Endodermal cell (in vitro differentiated cells): ENCODE data around the gene VWA8. TPM values are rescaled to one million over a fixed set of nuclear protein-coding genes. Genes with fewer than 3 reads are reported as not detected.

Experiments used
- DNase-seq: peaks from one replicate; pipeline ENCODE4 v3.0.0-alpha.2; 2017
- H3K27ac ChIP-seq: 2 replicates; pipeline ENCODE4 v1.5.1; 2013; ENCODE audit warnings: mild to moderate bottlenecking, low read depth, low read length, moderate library complexity
- H3K27me3 ChIP-seq: 2 replicates; pipeline ENCODE4 v1.6.1; 2013; ENCODE audit warnings: mild to moderate bottlenecking, low read length, moderate library complexity; ENCODE audit not compliant: insufficient read depth, control insufficient read depth, poor library complexity, severe bottlenecking
- H3K36me3 ChIP-seq: 2 replicates; pipeline ENCODE4 v1.7.0; 2013; ENCODE audit warnings: mild to moderate bottlenecking, low read length, moderate library complexity; ENCODE audit not compliant: control insufficient read depth, insufficient read depth
- H3K4me1 ChIP-seq: one replicate; pipeline ENCODE4 v1.7.0; 2013; ENCODE audit warnings: low read length; ENCODE audit not compliant: control insufficient read depth, insufficient read depth
- H3K4me3 ChIP-seq: 2 replicates; pipeline ENCODE4 v1.5.1; 2013; ENCODE audit warnings: mild to moderate bottlenecking, low read length, moderate library complexity
- H3K9ac ChIP-seq: 2 replicates; pipeline ENCODE4 v1.6.1; 2013; ENCODE audit warnings: mild to moderate bottlenecking, low read length, moderate library complexity; ENCODE audit not compliant: poor library complexity, severe bottlenecking; ENCODE audit errors: extremely low read depth
- H3K9me3 ChIP-seq: 2 replicates; pipeline ENCODE4 v1.6.1; 2013; ENCODE audit warnings: mild to moderate bottlenecking, low read length, moderate library complexity; ENCODE audit not compliant: control insufficient read depth
- H3K27ac Mint-ChIP-seq: 2 replicates; pipeline ENCODE4 v1.8.0; 2020; ENCODE audit warnings: mixed read lengths
- H3K27me3 Mint-ChIP-seq: 2 replicates; pipeline ENCODE4 v1.8.0; 2021; ENCODE audit warnings: mild to moderate bottlenecking, mixed read lengths; ENCODE audit not compliant: insufficient read depth
- H3K36me3 Mint-ChIP-seq: 2 replicates; pipeline ENCODE4 v1.8.0; 2020; ENCODE audit warnings: low read depth, mixed read lengths
- H3K4me1 Mint-ChIP-seq: 2 replicates; pipeline ENCODE4 v1.8.0; 2020; ENCODE audit warnings: mixed read lengths
- H3K4me3 Mint-ChIP-seq: 2 replicates; pipeline ENCODE4 v1.8.0; 2020; ENCODE audit warnings: mild to moderate bottlenecking, moderate library complexity, mixed read lengths
- H3K9me3 Mint-ChIP-seq: 2 replicates; pipeline ENCODE4 v1.8.0; 2020; ENCODE audit warnings: mild to moderate bottlenecking, mixed read lengths
- CTCF ChIP-seq: fragments of 200-600 bp; sonication (generic); conservative IDR thresholded peaks from 2 replicates; pipeline ENCODE4 v1.5.0; 2021; ENCODE audit warnings: antibody characterized with exemption, mild to moderate bottlenecking
- whole genome bisulfite sequencing, 2 experiments: methylation state at CpG; one replicate each; pipeline versions ENCODE4 v1.1.5 to v1.1.7; 2013; ENCODE audit warnings: missing lambda C conversion rate in 2 of 2, mixed read lengths in 1 of 2; ENCODE audit not compliant: insufficient coverage in 1 of 2, insufficient read length in 1 of 2; 5-methylcytosine and 5-hydroxymethylcytosine counted together
- total RNA-seq, 2 donors: library from RNA; stranded (reverse); fragmentation: NEBNext Ultra II Directional in 1 of 2; extraction: Animal tissue kit (Norgen Biotek cat#: 25700) in 1 of 2; gene quantifications; 2 replicates in 1 of 2; 3 replicates in 1 of 2; pipeline ENCODE4 v1.2.1, GENCODE V29; 2021

Gene VWA8
- total RNA-seq, 2 donors from 2014 or later, result 24.6 to 25.6 TPM

DNA sequence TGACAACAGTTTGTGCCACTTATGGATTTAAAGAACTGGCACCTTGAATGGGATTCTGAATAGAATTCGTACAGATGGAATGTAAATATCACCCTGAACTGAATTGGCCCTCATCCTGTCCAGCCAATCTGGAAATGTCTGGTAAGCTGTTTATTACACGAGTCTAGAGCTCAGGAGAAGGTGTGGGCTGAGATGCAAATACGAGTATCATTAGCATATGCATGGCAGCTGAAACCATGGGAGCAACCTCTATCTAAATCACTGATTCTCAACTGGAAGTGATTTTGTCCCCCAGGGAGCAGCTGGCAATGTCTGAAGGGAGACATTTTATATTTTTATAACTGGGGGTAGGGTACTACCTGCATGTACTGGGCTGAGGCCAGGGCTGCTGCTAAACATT, 15.6 kb upstream of the VWA8 start:
- peaks cover 2% of the 10 kb centered on the region for H3K4me1 ChIP-seq
- no peak for DNase-seq
- TF ChIP-seq CTCF, result no peak
- no peak overlapping the region for H3K27ac ChIP-seq
- no peak overlapping the region for H3K9ac ChIP-seq
- no peak overlapping the region for H3K4me3 Mint-ChIP-seq
- no peaks in the 10 kb centered on the region for H3K9me3 ChIP-seq
- no peaks in the 10 kb centered on the region for H3K36me3 ChIP-seq
- H3K9me3 Mint-ChIP-seq, result no peaks in the 10 kb centered on the region
- H3K36me3 Mint-ChIP-seq, result no peaks in the 10 kb centered on the region
- H3K4me1 Mint-ChIP-seq, result peaks cover 7% of the 10 kb centered on the region
- 57 to 58% methylated on average over 3 of the region's 3 CpGs for WGBS, 2 experiments
- H3K27me3 ChIP-seq, result no peaks in the 10 kb centered on the region
- no peak overlapping the region for H3K4me3 ChIP-seq
- H3K27ac Mint-ChIP-seq, result no peak overlapping the region
- H3K27me3 Mint-ChIP-seq, result no peaks in the 10 kb centered on the region

GRCh38 chr13:41974262-41974900, 13.5 kb upstream of the VWA8 start:
- H3K27me3 ChIP-seq, result no peaks in the 10 kb centered on the region
- H3K4me1 Mint-ChIP-seq, result peaks cover 7% of the 10 kb centered on the region
- H3K4me1 ChIP-seq, result peaks cover 10% of the 10 kb centered on the region
- no peaks in the 10 kb centered on the region for H3K36me3 ChIP-seq
- H3K27me3 Mint-ChIP-seq, result no peaks in the 10 kb centered on the region
- TF ChIP-seq CTCF, result no peak
- no peak overlapping the region for H3K9ac ChIP-seq
- H3K27ac ChIP-seq, result no peak overlapping the region
- 97 to 100% methylated on average over 5 to 9 of the region's 11 CpGs for WGBS, 2 experiments
- no peak overlapping the region for H3K4me3 Mint-ChIP-seq
- H3K9me3 Mint-ChIP-seq, result no peaks in the 10 kb centered on the region
- no peaks in the 10 kb centered on the region for H3K36me3 Mint-ChIP-seq
- no peak overlapping the region for H3K4me3 ChIP-seq
- no peaks in the 10 kb centered on the region for H3K9me3 ChIP-seq
- no peak overlapping the region for H3K27ac Mint-ChIP-seq
- no peak for DNase-seq

DNA sequence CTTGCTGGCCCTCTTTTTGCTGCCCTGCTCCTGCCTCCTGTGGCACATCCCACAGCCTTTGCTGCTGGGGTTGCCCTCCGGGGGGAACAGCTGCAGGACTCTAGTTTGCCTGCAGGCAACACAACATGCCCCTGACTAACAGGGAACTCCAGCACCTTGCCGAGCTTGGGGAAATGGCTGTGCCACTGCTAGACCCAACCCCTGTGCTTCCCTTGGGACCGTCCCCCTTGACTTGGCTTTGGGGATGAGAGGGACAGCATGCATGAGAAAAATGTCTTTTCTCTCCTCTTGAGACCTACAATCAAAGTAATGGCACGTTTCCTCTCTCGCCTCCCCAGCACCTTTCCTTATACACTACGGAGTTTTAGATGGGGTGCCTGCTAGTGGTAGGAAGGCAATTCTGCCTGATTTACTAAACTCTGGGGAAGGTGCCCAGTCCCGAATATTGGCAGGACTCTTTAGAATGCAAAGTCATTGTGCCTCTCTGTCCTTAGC, 12.4 kb upstream of the VWA8 start:
- H3K4me1 Mint-ChIP-seq, result peaks cover 7% of the 10 kb centered on the region
- no peaks in the 10 kb centered on the region for H3K36me3 Mint-ChIP-seq
- DNase-seq, result peak; percentile 84

More for the DNA sequence above, 12.4 kb upstream of the VWA8 start:
- no peak overlapping the region for H3K27ac ChIP-seq
- WGBS, 2 experiments, result 31 to 64% methylated on average over 2 to 5 of the region's 7 CpGs
- Mint-ChIP-seq H3K9me3 (no peaks in the 10 kb centered on the region), H3K27ac (peak overlapping the region; percentile 46), H3K27me3 (no peaks in the 10 kb centered on the region), H3K4me3 (no peak overlapping the region)
- H3K36me3 ChIP-seq, result no peaks in the 10 kb centered on the region
- H3K9ac ChIP-seq, result no peak overlapping the region
- H3K4me1 ChIP-seq, result peaks cover 10% of the 10 kb centered on the region
- peak; percentile 68 for TF ChIP-seq CTCF
- H3K9me3 ChIP-seq, result no peaks in the 10 kb centered on the region
- H3K27me3 ChIP-seq, result no peaks in the 10 kb centered on the region
- no peak overlapping the region for H3K4me3 ChIP-seq
